Measurements from ENCODE around the gene PLCD3.

DNA sequence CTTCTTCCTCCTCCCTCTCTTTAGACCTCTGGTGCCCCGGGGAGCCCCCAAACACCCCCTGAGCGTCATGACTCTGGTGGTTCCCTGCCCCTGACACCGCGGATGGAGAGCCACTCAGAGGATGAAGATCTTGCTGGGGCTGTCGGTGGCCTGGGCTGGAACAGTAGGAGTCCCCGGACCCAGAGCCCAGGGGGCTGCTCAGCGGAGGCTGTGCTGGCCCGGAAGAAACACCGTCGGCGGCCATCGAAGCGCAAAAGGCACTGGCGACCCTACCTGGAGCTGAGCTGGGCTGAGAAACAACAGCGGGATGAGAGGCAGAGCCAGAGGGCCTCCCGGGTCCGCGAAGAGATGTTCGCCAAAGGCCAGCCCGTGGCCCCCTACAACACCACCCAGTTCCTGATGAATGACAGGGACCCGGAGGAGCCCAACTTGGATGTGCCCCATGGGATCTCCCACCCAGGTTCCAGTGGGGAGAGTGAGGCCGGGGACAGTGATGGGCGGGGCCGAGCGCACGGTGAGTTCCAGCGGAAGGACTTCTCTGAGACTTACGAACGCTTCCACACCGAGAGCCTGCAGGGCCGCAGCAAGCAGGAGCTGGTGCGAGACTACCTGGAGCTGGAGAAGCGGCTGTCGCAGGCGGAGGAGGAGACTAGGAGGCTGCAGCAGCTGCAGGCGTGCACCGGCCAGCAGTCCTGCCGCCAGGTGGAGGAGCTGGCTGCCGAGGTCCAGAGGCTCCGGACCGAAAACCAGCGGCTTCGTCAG, 36.9 kb upstream of the PLCD3 start:
- no peak for TF ChIP-seq CTCF (IDR thresholded peaks at IDR 0.05)
- no peak for TF ChIP-seq POLR2A (IDR thresholded peaks at IDR 0.05)
